ENCODE measurements around the gene PAN3.

DNA sequence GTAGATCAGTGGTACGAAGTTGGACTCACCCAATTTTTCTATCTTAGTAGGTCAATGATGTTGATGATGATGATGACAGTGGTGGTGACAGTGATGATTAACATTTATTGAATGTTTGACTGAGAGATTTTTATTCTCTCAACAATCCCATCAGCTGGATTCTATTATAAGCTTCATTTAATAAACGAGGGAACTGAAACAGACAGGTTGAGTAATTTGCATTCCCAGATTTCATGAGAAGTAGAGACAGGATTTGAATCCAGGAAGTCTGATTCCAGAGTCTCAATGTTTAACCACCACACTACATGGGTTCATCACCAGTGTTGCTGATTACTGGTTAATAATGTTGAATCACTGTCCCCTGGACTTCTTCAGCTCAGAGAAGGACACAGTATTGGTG lies 187.7 kb downstream of the PAN3 start:
- TF ChIP-seq POLR2A (IDR thresholded peaks at IDR 0.05; ENCODE audit: low read depth) = no peak
- TF ChIP-seq CTCF (IDR thresholded peaks at IDR 0.05) = no peak
- TF ChIP-seq POLR2AphosphoS5 (IDR thresholded peaks at IDR 0.05) = no peak
- no peak for TF ChIP-seq EP300 (IDR thresholded peaks at IDR 0.05)

Measured in esophagus muscularis mucosa (tissue), 4 donors.